HG03280 (cell line): ENCODE results near the gene DHRS7B.
"Not testable (repeated sequence)": the region's sequence is repeated elsewhere in the genome, so short reads cannot be mapped to it uniquely, and the experiment has no call there.

ENCODE experiments used
- ATAC-seq: cut with Tn5 transposase; IDR thresholded peaks from one replicate; pipeline ENCODE4 v1.9.1; 2021; ENCODE audit warnings: mild to moderate bottlenecking, moderate library complexity; ENCODE audit not compliant: unreplicated experiment

Gene DHRS7B

DNA sequence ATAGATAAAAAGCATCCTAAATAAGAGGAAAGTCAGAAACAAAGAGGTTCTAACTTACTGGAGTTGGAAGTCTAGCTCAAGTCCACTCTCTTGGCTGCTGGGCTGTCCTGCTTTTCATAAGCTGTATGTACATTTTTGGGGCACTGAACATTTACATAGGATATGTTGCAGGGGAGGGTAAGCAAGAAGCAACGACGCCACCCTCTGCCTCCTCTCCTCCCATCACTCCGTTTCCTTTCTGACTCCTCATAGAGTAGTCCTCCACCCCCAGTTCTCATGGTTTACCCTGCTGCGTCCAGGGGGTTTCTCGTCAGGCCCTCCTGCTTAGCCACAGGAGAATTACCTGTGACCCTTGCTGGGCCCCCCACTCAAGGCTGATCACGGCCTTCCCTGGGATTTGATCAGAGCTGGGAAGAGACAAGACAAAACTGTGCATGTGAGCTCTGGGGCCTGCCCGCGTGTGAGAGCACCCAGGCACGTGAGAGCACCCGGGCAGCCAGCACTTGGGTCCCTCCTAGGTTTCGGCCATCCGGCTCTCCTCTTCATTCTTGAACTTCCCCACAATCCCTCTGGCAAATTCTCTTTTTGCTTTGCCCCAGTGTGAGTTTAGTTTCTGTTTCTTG lies 50.1 kb downstream of the DHRS7B start:
- ATAC-seq = no peak

- ATAC-seq = no peak
Observed at GRCh38 chr17:21177401-21177800, 50.6 kb downstream of the DHRS7B start.

DNA sequence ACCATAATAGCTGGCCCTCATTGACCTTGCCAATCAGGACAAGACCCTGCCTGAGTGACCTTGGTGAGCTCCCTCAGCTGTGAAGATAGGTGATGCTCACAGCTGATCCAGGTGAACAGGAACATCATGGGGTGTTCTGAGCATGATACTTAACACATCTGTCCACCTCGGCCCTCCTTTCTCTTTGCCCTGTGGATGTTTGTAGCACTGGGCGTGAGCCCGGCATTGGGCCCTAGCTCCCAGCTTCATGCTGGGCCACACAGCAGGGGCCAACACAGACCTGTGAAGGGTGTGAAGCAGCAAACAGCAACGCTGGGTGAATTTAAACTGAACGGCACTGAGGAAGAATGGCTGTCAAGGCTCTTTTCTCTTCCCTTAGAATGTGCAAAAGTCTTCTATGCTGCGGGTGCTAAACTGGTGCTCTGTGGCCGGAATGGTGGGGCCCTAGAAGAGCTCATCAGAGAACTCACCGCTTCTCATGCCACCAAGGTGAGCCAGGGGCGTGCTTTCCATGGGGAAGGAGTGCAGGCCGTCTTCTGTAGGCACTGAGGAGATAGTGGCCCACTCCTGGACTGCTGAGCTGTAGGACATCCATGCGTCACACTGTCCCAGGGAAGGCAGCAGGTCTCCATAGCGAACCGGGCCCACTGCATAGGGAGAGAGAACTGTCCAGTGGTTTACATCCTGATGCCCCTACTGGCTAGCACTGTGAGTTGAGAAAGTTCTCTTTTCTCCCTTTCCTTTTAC lies 51.3 kb downstream of the DHRS7B start:
- no peak for ATAC-seq

DNA sequence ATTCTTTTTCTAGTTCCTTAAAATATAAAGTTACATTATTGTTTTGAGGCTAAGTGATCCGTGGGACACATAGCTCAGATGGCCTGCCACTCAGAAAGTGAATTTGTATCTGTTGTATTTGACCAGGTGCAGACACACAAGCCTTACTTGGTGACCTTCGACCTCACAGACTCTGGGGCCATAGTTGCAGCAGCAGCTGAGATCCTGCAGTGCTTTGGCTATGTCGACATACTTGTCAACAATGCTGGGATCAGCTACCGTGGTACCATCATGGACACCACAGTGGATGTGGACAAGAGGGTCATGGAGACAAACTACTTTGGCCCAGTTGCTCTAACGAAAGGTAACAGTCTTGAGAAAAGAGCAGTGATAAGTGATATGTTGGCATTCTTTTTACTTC lies 56.7 kb downstream of the DHRS7B start:
- no peak for ATAC-seq

- no peak for ATAC-seq
Observed at GRCh38 chr17:21184570-21184969, 57.8 kb downstream of the DHRS7B start.

- no peak for ATAC-seq
Observed at GRCh38 chr17:21185061-21185460, 58.3 kb downstream of the DHRS7B start.

DNA sequence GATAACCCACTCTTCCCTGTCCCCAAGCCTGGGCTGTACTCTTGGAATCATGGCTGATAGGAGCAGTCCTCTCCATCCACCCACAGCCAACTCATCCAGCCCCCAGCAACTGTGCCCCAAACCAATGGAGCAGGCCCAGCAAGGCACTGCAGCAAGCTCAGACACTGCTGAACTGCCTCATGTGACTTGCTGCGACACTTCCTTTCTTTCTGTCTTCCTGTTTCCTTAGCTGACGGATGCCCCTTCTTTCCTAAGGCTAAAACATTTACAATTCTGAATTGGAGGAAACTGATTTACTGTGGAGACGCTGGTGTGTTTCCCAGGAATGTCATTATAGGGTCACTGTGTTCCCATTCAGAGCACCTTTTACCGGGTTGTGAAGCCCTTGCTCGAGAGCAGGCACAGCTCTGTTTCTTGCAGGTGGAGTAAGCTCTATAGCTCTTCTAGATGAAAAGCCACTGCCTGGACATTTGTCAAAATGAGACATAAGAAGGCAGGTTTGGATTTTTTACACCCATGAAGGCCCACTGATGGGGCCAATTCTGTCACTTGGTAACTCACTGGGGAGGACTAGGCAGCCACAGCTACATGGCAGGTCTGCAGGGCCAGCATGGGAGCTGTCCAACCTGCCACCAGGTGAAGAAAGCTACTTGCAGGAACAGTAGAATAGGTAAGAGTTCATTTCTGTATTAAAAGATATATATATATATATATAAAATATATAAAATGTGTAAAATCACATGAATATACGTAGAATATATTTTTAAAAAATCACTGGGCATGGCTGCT lies 59.8 kb downstream of the DHRS7B start:
- ATAC-seq = no peak

GRCh38 chr17:21189361-21189760 lies 62.6 kb downstream of the DHRS7B start:
- ATAC-seq = no peak

- ATAC-seq = no peak
Observed at GRCh38 chr17:21190078-21190477, 63.3 kb downstream of the DHRS7B start.

- no peak for ATAC-seq
Observed at GRCh38 chr17:21191698-21192097, 64.9 kb downstream of the DHRS7B start.

DNA sequence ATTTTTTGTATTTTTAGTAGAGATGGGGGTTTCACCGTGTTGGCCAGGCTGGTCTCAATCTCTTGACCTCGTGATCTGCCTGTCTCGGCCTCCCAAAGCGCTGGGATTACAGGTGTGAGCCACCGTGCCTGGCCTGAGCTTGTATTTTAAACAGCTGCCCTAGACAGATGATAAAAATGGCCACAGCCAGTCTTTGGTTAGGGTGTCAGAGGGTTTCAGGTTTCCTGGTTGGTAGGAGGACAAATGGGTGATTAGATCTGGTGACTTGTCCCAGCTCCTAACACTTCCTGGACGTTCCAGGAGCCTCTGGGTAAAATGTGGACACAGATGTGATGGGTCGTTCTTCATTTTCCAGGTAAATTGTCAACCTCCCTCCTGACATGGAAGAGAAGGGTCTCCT lies 65.7 kb downstream of the DHRS7B start:
- not testable (repeated sequence) for ATAC-seq

GRCh38 chr17:21193031-21193430 lies 66.3 kb downstream of the DHRS7B start:
- no peak for ATAC-seq

DNA sequence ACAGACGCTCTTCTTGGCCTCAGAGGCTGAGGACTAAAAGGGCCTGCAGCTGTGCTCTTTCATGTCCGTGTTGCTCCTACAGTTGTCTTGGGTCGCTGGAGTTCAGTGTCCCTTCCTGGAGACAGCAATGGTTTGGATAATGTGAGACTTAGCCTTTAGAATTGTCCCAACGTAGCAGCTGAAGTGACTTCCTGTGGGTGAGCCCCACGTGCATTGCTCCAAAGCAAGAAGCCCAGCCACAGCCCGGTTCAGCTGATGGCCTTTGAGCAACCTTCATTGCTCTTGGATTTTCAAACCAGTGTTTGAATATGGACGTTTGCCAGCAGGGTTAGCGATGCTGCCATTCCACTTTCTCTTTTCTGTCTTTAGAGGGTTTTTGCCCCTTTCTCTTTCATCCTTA lies 67.5 kb downstream of the DHRS7B start:
- no peak for ATAC-seq

DNA sequence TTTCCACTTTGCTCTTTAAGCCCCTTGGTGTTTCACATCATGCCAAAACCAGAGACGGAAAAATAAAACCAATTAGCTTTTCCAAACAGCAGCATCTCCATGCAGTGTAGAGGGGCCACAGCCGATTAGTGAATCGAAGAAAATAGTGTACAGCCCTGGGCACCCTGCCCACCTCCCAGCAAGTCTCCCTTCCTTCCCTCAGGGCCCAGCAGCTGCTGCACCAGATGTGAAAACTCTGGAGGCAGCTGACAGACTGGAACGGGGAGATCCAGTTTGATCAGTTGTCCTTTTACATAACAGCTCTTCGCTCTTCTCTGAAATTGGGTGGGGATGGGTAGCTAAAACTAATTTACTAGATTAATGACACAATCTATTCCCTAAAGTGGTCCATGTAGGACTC lies 67.9 kb downstream of the DHRS7B start:
- ATAC-seq = no peak

GRCh38 chr17:21196126-21196525 lies 69.4 kb downstream of the DHRS7B start:
- ATAC-seq = no peak

DNA sequence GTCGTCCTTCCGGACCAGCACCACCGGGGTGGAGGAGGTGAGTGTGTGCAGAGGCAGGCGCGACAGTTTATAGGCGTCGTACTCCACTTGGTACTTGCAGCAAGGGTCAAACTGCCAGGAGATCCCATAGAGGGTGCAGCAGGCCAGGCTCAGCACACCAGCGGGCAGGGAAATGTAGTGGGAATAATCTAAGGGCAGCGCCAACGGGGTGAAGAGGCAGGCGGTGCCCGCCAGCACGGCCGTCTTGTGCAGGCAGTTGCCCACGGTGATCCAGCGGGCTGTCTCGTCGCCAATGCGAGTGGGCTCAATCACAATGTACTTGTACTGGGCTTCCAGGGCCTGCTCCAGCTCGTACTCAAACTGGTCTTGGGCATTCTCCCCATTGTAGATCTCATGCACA lies 71.6 kb downstream of the DHRS7B start:
- no peak for ATAC-seq

DNA sequence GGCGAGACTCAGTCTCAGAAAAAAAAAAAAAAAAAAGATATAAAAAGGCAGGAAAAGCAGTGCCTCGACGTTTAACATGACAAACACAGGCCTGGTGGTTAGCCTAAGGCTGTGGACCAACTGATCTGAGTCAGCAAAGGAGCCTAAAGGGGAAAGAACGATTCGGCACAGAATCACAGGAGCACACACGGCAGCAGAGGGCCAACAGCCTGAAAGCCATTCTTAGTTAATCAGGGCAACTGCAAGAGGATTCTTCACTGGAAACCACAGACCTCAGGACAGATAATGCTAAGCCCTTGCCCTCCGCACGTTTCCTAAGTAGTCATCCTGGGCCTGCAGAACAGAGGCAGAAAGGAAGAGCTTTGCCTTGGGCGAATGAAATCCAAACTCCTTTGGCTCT lies 72.5 kb downstream of the DHRS7B start:
- ATAC-seq = no peak

GRCh38 chr17:21199856-21200255 lies 73.1 kb downstream of the DHRS7B start:
- ATAC-seq = no peak

GRCh38 chr17:21200590-21201297 lies 74.0 kb downstream of the DHRS7B start:
- no peak for ATAC-seq

DNA sequence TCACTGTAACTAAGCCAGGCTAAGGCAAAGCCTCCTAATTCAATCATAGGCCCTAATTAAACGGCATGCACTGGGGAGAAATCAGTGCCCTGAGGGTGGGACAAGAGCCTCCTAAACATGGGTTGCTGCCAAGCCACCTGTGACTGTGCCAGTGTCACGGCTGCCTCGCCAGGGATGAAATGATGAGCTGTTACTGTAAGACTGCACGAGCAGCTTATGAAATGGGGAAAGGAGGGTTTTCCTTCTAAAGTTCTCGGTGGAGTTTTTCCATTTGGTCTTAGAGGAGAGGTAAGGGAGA lies 74.5 kb downstream of the DHRS7B start:
- ATAC-seq = no peak

DNA sequence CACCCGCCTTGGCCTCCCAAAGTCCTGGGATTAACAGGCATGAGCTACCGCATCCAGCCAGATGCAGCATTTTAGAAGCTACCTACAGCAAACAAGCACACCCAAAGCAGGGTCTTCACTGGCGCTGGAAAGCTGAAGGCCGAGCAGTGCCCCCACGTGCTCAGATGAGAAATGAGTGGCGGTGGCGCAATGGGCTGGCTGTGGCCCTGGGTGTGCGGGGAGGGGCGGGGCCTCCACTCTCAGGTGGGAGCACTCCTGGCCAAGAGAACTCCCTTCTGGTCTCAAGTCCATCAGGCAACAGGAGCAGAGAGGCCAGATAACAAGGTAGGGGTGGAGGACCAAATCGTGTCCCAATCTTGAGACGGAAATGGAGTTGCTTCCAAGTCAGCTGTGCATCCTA lies 75.1 kb downstream of the DHRS7B start:
- no peak for ATAC-seq

- ATAC-seq = no peak
Observed at GRCh38 chr17:21202512-21202911, 75.7 kb downstream of the DHRS7B start.
